ENCODE measurements around the gene IL2RG.
A peak's percentile ranks its signal among the peaks of the same experiment; 100 is the strongest.

IL2RG gene

DNA sequence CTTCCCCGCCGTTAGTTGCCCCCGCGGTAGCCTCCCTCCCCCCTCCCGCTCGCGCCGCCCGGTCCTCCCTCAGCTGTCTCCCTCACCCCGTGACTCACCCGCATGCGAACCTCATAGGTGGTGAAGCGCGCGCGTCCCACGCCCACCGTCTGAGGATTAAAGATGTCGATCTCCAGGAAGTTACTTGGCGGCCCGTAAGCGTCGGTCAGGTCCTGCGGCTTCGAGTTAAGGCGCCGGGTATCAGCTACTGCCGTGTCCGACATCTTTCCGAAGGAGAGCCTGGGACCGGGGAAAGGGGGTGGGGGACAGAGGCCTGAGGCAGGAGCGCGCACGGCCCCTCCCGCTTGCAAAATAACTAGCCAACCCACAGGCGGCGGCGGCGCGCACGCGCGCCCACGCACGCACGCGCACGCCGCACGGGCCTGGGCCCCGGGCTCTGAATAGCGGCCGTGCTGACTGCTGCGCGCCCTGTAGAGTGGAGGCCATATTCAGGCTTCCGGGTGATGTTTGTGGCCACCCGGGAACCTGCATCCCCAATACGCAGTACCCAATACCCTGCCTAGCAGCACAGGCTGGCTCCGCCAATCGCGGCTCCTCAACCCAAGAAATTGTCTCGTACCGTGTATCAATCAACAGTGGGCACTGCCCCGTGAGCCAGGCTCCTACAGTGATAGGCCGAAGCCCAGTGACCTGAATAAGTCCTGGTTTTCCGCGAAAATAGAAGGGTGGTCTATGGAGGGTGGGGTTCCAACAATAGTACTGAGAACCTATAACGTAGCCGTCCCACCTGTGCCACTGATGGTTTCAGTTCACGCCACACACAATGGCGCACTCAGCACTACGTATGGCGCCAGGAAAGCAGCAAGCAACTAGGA is 43.1 kb downstream of the IL2RG start, which contains the start of gene SNX12:
Gene SNX12 (minus strand): TSS at position 291 of the 875 bp plus-strand sequence. CDS start 28 bp downstream, at position 263.
- peak; percentile 81 for DNase-seq (ENCODE audit: low read depth)

DNA sequence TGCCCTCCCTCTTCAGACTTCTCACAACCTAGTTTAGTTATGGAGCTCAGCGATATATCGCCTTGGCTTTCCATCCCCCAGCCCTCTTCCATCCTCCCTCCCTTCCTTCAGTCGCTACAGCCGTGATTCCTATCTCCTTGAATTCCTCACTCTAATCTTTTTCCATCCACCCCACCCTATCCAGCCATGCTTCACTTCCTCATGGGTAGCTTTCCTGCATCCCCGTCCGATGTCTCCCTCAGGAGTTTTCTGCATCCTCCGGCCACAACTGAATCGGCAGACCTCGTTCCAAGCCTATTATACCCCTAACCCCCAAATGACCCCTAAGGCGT is 43.7 kb downstream of the IL2RG start:
- DNase-seq (ENCODE audit: low read depth), result no peak

DNA sequence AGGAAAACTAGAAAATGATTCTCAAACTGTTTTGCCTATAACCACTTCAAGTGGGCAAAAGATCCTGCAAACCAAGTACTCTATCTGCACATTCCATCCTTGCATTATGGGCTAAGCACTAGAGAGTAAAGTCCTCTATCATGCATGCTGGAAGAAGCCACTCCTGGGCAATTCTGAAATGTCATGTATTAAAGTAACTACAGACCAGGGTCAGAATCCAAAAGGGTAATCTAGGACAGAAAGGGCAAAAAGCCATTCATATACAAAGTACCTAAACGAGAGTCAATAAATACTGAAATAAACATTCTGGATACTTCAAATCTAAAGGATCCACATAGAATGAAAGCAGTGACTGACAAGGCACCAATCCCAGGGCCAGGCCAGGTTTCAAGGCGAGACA is 44.3 kb downstream of the IL2RG start:
- DNase-seq (ENCODE audit: low read depth), result no peak

DNA sequence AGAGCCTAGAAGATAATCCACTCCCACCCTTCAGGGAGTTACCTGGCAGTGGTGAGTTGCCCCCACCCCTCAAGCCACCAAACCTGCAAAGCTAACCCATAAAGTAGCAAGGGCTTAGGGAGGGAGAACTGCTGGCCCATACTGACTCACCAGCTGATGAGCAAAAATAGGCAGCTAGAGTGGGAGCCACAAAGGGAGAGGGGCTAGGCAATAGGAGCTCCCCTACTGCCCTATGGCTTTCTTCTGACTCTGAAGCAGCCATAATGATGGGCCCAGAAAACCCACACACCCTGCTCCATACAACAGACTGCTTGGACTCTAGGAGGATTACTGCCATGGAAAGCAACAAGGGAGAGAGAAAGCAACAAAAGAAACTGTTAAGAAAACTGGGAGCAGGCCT is 51.2 kb downstream of the IL2RG start:
- DNase-seq (ENCODE audit: low read depth), result no peak

DNA sequence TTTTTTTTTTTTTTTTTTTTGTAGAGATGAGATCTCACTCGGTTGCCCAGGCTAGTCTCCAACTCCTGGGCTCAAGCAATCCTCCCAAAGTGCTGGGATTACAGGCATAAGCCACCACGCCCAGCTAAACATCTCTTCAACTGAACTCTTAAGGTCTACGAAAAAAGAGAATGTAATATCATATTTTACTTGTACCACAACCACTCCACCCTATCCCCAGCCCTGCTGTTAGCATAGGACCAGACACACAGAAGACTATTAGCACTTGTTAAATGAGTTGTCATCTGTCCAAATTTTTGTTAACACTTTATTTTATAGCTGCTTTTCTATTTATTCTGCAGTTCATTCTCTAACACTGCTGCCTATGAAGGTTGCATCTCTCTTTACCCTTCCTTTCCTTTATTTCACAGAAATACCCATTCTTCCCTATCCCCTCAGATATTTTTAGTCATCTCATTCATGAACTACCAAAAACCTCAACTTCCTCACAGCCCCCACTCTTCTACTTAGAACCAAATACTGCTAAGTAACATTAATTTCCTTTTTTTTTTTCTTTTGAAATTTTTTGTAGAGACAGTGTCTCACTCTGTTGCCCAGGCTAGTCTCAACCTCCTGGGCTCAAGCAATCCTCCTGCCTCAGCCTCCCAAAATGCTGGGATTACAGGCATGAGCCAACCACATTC is 53.4 kb downstream of the IL2RG start:
- DNase-seq (ENCODE audit: low read depth), result no peak

All from CMK (cell line).